HG02884 (cell line): ENCODE data around the gene COL18A1.

ENCODE experiments used
- ATAC-seq: cut with Tn5 transposase; IDR thresholded peaks from one replicate; pipeline ENCODE4 v1.9.1; 2021; ENCODE audit warnings: mild to moderate bottlenecking, moderate library complexity; ENCODE audit not compliant: unreplicated experiment

COL18A1 gene

GRCh38 chr21:45451771-45452182, 46.8 kb downstream of the COL18A1 start:
- ATAC-seq, result no peak

DNA sequence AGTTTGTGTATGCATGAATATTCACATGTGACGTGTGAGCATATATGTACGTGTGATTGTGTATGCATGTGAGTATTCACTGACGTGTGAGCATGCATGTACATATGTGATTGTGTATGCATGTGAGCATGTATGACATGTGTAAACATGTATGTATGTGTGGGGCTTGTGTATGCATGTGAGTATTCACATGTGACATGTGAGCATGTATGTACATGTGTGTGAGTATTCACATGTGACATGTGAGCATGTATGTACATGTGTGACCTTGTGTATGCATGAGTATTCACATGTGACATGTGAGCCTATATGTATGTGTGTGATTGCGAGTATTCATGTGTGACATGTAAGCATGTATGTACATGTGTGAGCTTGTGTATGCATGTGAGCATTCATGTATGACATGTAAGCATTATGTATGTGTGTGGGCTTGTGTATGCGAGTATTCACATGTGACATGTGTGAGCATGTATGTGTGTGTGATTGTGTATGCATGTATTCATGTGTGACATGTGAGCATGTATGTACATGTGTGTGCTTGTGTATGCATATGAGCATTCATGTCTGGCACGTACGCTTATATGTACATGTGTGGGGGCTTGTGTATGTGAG, 47.8 kb downstream of the COL18A1 start:
- no peak for ATAC-seq

DNA sequence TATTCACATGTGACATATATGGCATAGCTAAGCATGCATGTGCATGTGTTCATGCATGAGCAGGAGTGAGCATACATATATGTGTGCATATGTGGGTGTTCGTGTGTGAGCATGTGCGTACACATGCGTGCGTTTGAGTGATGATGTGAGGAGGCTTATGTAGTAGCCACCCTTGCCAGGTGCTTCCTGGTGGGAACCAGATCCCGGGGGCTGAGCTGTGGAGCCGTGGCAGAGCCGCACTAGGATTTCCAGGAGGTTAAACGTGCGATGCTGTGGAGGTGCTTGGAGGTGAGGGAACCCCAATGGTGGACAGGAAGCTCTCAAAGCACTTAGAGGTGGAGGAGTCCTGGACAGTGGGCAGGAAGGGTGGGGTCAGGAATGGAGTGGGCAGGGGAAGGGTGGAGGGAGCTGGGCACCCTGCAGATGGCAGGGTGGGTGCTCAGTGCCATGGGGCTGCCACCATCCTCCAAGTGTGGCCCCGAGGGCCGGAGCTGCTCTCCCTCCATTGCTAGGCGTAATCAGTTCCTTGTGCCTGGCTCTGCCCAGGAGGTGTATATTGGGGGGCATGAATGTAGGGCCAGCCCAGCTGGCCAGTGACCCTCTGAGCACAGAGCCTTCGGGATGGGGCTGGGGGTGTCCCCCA, 48.5 kb downstream of the COL18A1 start:
- no peak for ATAC-seq

GRCh38 chr21:45454060-45454925, 49.3 kb downstream of the COL18A1 start:
- ATAC-seq, result no peak

- no peak for ATAC-seq
Observed at GRCh38 chr21:45454926-45455673, 50.1 kb downstream of the COL18A1 start.

- no peak for ATAC-seq
Observed at GRCh38 chr21:45455674-45456583, 51.0 kb downstream of the COL18A1 start.

DNA sequence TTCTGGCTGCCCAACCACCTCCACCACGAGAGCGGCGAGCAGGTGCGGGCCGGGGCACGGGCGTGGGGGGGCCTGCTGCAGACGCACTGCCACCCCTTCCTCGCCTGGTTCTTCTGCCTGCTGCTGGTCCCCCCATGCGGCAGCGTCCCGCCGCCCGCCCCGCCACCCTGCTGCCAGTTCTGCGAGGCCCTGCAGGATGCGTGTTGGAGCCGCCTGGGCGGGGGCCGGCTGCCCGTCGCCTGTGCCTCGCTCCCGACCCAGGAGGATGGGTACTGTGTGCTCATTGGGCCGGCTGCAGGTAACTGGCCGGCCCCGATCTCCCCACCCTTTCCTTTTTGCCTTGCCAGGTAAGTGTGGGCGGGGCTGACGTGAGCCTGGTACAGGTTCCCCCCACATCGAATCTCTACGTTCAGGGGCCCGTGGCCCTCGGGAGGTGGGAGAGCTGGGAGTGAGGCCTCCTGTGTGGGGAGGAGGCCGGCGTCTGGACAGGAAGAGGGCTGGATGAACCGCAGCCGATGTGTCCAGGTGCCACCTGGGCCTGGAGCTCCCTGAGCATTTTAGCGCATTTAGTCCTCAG, 51.7 kb downstream of the COL18A1 start:
- no peak for ATAC-seq

GRCh38 chr21:45457161-45457831, 52.3 kb downstream of the COL18A1 start:
- ATAC-seq, result no peak

- no peak for ATAC-seq
Observed at GRCh38 chr21:45457832-45458172, 52.8 kb downstream of the COL18A1 start.

DNA sequence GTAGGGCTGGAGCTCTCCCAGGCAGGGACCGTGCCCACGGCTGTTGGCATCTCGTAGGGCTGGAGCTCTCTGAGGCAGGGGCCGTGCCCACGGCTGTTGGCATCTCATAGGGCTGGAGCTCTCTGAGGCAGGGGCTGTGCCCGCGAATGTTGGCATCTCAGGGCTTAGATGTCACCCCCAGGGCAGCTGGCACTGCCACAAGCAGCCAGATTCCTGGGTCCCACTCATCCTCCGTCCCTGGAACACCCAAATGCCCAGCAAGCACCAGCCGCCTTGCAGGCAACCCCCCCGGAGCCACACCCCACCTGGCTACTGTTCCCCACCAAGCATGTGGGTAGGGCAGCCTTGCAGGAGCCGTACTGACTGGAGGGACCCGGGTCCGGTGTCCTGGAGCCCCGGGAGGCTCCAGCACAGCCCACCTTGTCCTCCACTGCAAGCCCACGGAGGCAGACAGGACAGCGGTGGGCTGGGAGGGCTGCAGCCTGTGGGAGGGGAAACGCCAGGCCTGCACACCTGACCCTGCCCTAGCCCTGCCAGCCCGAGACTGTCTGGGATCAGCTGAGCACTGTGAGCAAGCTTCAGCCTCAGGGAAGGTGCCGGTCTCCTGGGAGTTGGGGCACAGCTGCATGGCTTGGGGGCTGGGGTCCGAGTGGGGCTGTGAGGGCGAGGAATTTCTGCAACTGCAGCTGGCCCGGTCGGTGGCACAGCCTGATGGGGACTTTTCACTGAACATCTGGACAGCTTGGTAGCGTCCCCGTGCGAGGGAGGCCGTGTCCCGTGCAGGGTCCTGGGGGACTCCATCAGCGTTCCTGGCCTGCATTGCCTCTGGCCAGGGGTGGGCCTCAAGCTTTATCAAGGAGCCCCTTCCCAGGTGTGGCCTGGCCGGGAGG, 53.6 kb downstream of the COL18A1 start:
- ATAC-seq, result no peak

GRCh38 chr21:45459171-45460010, 54.4 kb downstream of the COL18A1 start:
- no peak for ATAC-seq

DNA sequence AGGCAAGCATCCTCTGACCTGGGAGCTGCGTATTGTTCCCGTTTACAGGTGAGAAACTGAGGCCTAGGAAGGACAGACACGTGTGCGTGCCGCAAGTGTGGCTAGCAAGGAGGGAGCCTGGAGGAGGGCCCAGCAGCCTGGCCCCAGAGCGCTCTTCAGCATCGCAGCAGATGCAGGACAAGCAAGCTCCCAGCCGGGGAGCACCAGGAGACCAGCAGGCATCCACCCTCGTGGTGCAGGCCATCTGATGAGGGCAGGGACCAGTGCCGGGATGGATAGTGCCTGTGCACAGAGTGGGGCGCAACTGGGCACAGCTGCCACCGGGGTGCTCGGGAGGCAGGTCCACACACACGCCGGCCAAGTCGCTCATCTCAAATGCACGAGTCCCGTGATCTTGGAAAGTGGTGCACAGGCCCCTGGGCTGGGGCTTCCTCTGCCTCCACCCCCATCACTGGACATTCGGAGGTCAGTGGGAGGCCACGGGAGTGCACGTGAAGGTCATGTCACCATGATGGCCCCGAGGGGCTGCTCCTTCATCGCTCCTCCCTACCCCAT, 55.1 kb downstream of the COL18A1 start:
- ATAC-seq, result no peak

GRCh38 chr21:45460611-45461368, 55.8 kb downstream of the COL18A1 start:
- no peak for ATAC-seq

DNA sequence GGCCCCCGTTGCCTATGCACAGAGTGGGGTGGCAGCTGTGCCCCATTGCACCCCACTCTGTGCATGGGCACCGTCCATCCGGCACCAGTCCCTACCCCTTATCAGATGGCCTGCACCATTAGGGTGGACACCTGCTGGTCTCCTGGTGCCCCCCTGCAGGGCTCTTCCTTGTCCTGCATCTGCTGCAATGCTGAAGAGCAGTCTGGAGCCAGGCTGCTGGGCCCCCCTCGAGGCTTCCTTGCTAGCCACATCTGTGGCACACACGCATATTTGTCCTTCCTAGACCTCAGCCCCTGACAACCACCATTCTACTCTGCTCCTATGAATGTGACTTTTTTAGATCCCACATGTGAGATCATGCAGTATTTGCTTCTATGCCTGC, 56.4 kb downstream of the COL18A1 start:
- no peak for ATAC-seq

- ATAC-seq, result no peak
Observed at GRCh38 chr21:45461806-45462341, 56.9 kb downstream of the COL18A1 start.

GRCh38 chr21:45463871-45464270, 58.9 kb downstream of the COL18A1 start:
- no peak for ATAC-seq
